Peyer's patch (tissue), 4 donors: Measurements from ENCODE around the gene DCLK1.

Source experiments
- CTCF ChIP-seq, 6 experiments: fragments of 450-650 bp in 4 of 6; fragments of 200-600 bp in 2 of 6; sonication (generic) in 1 of 6; IDR thresholded peaks; one replicate each; pipeline ENCODE4 v1.5.1; 2017 to 2019; ENCODE audit warnings: antibody characterized with exemption in 6 of 6, mild to moderate bottlenecking in 3 of 6, moderate library complexity in 1 of 6
- POLR2A ChIP-seq, 2 donors: fragments of 450-650 bp; IDR thresholded peaks; one replicate each; pipeline ENCODE4 v1.5.1; 2017; ENCODE audit warnings: antibody characterized with exemption in 2 of 2, mild to moderate bottlenecking in 2 of 2, moderate library complexity in 2 of 2

GRCh38 chr13:35824825-35825224 is 306.4 kb downstream of the DCLK1 start:
- TF ChIP-seq POLR2A (IDR thresholded peaks at IDR 0.05) (no peak), CTCF (IDR thresholded peaks at IDR 0.05) (no peak)
